ENCODE data around the gene ADSL. TPM values are rescaled to one million over a fixed set of nuclear protein-coding genes. Genes with fewer than 3 reads are reported as not detected.

The ADSL gene
- total RNA-seq, 1 donor from 2014 or later, result 110 TPM

DNA sequence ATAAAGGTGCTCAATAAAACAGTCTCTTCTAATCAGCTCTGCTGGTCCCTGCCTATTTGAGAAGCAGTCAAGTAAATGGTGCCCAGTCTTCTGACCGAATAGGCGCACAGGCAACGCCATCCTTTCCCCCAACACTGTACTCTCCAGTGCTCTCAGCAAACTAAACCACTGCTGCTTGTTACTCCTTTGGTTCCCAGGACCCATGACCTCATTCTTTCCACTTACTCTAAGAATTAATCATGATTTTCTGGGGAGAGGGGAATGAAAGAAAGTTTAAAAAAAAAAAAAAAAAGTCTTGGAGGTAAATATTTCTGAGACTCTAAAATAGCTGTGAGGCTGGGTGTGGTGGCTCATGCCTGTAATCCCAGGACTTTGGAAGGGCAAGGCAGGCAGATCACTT is 87.8 kb downstream of the ADSL start:
- no peaks in the 10 kb centered on the region for H3K27me3 ChIP-seq (ENCODE audit: control insufficient read depth, insufficient read depth, low read length)
- TF ChIP-seq, protein P1, sequence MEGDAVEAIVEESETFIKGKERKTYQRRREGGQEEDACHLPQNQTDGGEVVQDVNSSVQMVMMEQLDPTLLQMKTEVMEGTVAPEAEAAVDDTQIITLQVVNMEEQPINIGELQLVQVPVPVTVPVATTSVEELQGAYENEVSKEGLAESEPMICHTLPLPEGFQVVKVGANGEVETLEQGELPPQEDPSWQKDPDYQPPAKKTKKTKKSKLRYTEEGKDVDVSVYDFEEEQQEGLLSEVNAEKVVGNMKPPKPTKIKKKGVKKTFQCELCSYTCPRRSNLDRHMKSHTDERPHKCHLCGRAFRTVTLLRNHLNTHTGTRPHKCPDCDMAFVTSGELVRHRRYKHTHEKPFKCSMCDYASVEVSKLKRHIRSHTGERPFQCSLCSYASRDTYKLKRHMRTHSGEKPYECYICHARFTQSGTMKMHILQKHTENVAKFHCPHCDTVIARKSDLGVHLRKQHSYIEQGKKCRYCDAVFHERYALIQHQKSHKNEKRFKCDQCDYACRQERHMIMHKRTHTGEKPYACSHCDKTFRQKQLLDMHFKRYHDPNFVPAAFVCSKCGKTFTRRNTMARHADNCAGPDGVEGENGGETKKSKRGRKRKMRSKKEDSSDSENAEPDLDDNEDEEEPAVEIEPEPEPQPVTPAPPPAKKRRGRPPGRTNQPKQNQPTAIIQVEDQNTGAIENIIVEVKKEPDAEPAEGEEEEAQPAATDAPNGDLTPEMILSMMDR (IDR thresholded peaks at IDR 0.05; ENCODE audit: insufficient read depth, low read length, severe bottlenecking), result no peak
- DNase-seq (ENCODE audit: low read depth), result no peak
- no peak overlapping the region for H3K4me3 ChIP-seq (ENCODE audit: low read depth, low read length)
- no peak for FAIRE-seq
- H3K36me3 ChIP-seq (ENCODE audit: control insufficient read depth, insufficient read depth, low read length), result peaks cover 14% of the 10 kb centered on the region

DNA sequence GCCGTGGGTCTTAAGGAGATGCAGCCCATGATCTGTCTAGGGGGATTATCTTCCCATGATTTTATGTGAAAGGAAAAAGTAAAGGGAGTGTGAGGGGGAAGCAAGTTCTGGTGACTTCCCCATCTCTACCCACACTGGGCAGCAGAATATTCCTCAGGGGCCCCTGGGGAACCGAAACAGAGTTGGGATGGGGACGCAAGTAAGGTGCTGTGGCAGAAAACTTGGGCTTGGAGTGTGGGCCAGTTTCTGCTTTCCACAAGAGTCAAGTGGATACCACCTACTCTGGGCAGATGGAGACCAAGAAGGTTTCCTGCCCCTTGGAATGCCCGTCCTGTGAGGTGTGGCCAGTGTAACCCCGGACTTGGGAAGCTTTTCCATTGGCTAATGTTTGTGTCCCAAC is 88.4 kb downstream of the ADSL start:
- Histone ChIP-seq H3K36me3 (ENCODE audit: control insufficient read depth, insufficient read depth, low read length) (peaks cover 9% of the 10 kb centered on the region), H3K4me3 (ENCODE audit: low read depth, low read length) (no peak overlapping the region), H3K27me3 (ENCODE audit: control insufficient read depth, insufficient read depth, low read length) (no peaks in the 10 kb centered on the region)
- DNase-seq (ENCODE audit: low read depth), result no peak
- no peak for FAIRE-seq
- TF ChIP-seq, protein P1 (IDR thresholded peaks at IDR 0.05; ENCODE audit: insufficient read depth, low read length, severe bottlenecking), result no peak

DNA sequence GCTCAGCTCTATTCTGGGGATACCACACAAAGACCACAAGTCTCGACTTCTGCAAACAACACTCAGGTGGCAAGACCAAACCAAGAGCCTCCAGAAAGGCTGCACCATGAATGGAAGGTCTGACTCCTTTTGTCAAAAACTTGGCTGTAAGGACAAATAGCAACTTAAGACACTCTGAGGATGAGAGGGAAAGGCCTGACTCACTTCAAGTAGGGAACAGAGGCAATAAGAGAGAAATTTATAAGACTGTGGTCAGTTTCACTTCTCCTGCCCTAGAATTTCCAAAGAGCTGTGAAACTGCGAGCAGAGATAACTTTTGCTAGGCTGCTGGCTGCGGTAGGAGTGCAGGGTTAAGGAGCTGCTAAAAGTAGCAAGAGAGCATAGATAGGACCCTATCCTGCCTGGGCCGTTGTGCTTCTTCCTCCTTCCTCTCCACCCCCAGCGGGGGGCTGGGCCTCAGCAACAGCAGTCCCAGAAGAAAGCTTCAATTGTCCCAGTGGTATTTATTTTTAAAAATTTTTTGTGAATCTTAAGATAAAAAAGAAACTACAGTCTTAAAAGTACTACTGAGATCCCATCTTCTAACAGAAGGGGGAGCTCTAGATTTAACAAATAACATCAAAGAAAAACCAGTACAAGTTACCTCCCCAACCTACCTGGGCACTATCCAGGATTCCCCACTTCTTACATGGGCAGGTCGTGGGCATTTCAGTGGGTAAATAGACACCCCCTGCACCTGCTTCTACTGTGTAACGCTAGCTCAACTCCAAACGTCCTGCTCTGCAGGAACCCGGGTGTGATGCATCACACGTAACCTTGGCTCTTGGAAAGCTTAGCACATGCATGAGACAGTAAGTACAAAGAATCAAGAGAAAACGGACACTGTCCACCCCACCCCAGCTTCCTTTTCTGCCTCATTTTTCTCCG is 90.5 kb downstream of the ADSL start:
- Histone ChIP-seq H3K36me3 (ENCODE audit: control insufficient read depth, insufficient read depth, low read length) (peaks cover 6% of the 10 kb centered on the region), H3K4me3 (ENCODE audit: low read depth, low read length) (no peak overlapping the region), H3K27me3 (ENCODE audit: control insufficient read depth, insufficient read depth, low read length) (no peaks in the 10 kb centered on the region)
- FAIRE-seq (no peak), DNase-seq (ENCODE audit: low read depth) (peak; percentile 70)
- TF ChIP-seq, protein P1 (IDR thresholded peaks at IDR 0.05; ENCODE audit: insufficient read depth, low read length, severe bottlenecking), result peak; percentile 31

Other genes starting within 250 kb of the ADSL start
- gene TNRC6B, start 168.6 kb upstream of the ADSL start, total RNA-seq, result 8.3 and 8.4 TPM in 2 replicates
- 45.5 and 65.5 TPM in 2 replicates for gene SGSM3, start 24.1 kb downstream of the ADSL start, total RNA-seq

Data from bronchial epithelial cell (primary cell).